ENCODE measurements around the gene ARMC3.

The ARMC3 gene

DNA sequence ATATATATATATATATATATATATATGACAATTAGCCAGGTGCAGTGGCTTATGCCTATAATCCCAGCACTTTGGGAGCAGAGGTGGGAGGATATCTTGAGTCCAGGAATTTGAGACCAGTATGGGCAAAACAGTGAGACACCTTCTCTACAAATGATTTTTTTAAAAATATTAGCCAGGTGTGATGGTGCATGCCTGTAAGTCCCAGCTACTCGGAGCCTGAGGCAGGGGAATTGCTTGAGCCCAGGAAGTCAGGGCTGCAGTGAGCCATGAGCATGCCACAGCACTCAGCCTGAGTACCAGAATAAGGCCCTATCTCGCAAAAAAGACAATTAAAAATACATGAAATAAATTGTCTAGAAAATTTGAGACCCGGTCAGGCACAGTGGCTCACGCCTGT lies 120.3 kb downstream of the ARMC3 start:
- no peak overlapping the region for H3K4me3 ChIP-seq (ENCODE audit: insufficient read length, low read depth)
- no peaks in the 10 kb centered on the region for H3K36me3 ChIP-seq (ENCODE audit: insufficient read depth, insufficient read length, low read length)
- no peak overlapping the region for H3K9ac ChIP-seq (ENCODE audit: insufficient read length, low read depth)
- TF ChIP-seq YY1 (IDR thresholded peaks at IDR 0.05; ENCODE audit: insufficient read depth, insufficient read length), result no peak
- no peaks in the 10 kb centered on the region for H3K9me3 ChIP-seq (ENCODE audit: insufficient read depth, low read length)
- no peaks in the 10 kb centered on the region for H3K4me1 ChIP-seq (ENCODE audit: insufficient read depth, insufficient read length)
- no peak for DNase-seq (ENCODE audit: low read depth, low spot score)
- no peaks in the 10 kb centered on the region for H3K27me3 ChIP-seq (ENCODE audit: insufficient read depth, insufficient read length)

DNA sequence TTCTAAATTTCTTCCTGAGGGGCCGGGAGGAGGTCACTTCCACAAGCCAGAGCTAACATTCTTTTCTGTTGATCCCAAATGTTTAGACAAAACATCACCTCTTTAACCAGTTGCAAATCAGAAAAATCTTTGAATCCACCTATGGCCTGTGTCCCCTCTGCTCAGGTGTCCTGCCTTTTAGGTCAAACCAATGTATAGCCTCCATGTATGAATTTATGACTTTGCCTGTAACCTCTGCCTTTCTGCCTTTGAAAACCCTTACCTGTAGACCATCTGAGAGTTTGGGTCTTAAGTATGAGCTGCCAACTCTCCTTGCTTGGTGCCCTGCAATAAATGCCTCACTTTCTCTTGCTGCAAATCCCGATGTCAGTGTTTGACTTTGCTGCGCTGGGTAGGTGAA lies 123.4 kb downstream of the ARMC3 start:
- Histone ChIP-seq H3K27me3 (ENCODE audit: insufficient read depth, insufficient read length) (no peaks in the 10 kb centered on the region), H3K4me1 (ENCODE audit: insufficient read depth, insufficient read length) (peaks cover 3% of the 10 kb centered on the region), H3K9me3 (ENCODE audit: insufficient read depth, low read length) (no peaks in the 10 kb centered on the region), H3K36me3 (ENCODE audit: insufficient read depth, insufficient read length, low read length) (no peaks in the 10 kb centered on the region), H3K4me3 (ENCODE audit: insufficient read length, low read depth) (no peak overlapping the region), H3K9ac (ENCODE audit: insufficient read length, low read depth) (no peak overlapping the region)
- no peak for TF ChIP-seq ZNF274 (IDR thresholded peaks at IDR 0.05; ENCODE audit: low read depth, low read length)
- TF ChIP-seq YY1 (IDR thresholded peaks at IDR 0.05; ENCODE audit: insufficient read depth, insufficient read length), result no peak
- no peak for TF ChIP-seq SUZ12 (IDR thresholded peaks at IDR 0.05; ENCODE audit: extremely low read depth, insufficient read depth, insufficient read length)
- DNase-seq (ENCODE audit: low read depth, low spot score), result no peak

- no peak overlapping the region for H3K9ac ChIP-seq (ENCODE audit: insufficient read length, low read depth)
- peaks cover 3% of the 10 kb centered on the region for H3K4me1 ChIP-seq (ENCODE audit: insufficient read depth, insufficient read length)
- TF ChIP-seq SUZ12 (IDR thresholded peaks at IDR 0.05; ENCODE audit: extremely low read depth, insufficient read depth, insufficient read length) (no peak), YY1 (IDR thresholded peaks at IDR 0.05; ENCODE audit: insufficient read depth, insufficient read length) (no peak), ZNF274 (IDR thresholded peaks at IDR 0.05; ENCODE audit: low read depth, low read length) (no peak)
- no peak for DNase-seq (ENCODE audit: low read depth, low spot score)
- H3K27me3 ChIP-seq (ENCODE audit: insufficient read depth, insufficient read length), result no peaks in the 10 kb centered on the region
- H3K9me3 ChIP-seq (ENCODE audit: insufficient read depth, low read length), result no peaks in the 10 kb centered on the region
- H3K4me3 ChIP-seq (ENCODE audit: insufficient read length, low read depth), result no peak overlapping the region
- no peaks in the 10 kb centered on the region for H3K36me3 ChIP-seq (ENCODE audit: insufficient read depth, insufficient read length, low read length)
These were observed 124.0 kb downstream of the ARMC3 start for GRCh38 chr10:23051855-23052331.

DNA sequence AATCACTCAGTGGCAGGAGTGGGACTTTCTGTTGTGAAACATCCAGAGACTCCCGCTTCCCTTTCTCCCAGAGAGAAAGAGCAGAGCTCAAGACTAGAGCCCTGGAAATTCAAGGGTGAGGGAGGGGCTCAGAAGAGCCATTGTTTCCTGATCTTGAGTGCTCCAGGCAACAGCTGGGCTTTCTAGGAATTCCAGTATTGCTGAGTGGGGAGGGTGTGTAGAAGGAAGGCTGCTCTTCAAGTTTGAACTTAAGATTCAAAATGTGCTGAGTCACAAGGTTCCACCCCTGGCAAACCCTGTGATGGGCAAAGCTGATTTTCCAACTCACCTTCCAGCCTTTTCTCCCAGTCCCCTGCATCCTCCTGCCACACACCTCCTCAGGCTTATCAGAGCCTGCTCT lies 125.2 kb downstream of the ARMC3 start:
- peak; percentile 79 for DNase-seq (ENCODE audit: low read depth, low spot score)
- TF ChIP-seq SUZ12 (IDR thresholded peaks at IDR 0.05; ENCODE audit: extremely low read depth, insufficient read depth, insufficient read length), result no peak
- TF ChIP-seq YY1 (IDR thresholded peaks at IDR 0.05; ENCODE audit: insufficient read depth, insufficient read length), result no peak
- TF ChIP-seq ZNF274 (IDR thresholded peaks at IDR 0.05; ENCODE audit: low read depth, low read length), result no peak
- H3K9ac ChIP-seq (ENCODE audit: insufficient read length, low read depth), result no peak overlapping the region

DNA sequence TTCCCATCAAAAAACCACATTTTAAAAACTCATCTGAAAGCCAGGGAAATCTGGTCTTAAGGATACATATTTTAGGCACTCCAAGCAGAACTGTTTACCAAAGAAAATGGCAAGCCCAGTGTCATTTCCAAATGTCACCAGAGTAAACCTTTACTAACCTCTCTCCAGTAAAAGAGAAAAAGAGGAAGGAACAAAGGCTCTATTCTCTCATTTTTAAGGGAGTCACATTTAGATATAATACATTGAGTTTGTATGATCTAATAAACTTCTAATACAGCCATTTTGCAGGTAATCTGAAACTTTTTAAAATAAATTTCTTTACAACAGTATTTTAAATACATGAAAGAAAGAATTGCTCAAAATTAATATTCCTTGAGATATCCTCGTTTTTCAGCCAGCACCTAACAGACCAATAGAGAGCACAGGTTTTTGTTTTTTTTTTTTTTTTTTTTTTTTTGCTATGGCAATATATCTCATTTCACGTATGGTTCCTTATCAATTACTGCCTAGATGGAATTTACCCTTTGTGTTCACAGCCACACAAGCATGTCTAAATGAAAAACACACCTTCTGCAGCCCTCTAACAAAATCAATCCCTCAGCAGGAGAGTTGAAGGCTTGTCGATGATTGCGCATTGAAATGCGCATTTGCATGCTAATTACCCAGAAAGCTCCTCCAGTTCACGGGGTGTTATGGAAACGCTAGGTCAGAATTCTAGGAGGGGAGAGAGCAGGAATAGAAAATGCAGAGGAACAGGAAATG lies 127.8 kb downstream of the ARMC3 start:
- Histone ChIP-seq H3K4me1 (ENCODE audit: insufficient read depth, insufficient read length) (peaks cover 3% of the 10 kb centered on the region), H3K9ac (ENCODE audit: insufficient read length, low read depth) (no peak overlapping the region)
- DNase-seq (ENCODE audit: low read depth, low spot score), result peak; percentile 54

More for the DNA sequence above, 125.2 kb downstream of the ARMC3 start:
- Histone ChIP-seq H3K9me3 (ENCODE audit: insufficient read depth, low read length) (no peaks in the 10 kb centered on the region), H3K36me3 (ENCODE audit: insufficient read depth, insufficient read length, low read length) (no peaks in the 10 kb centered on the region), H3K4me1 (ENCODE audit: insufficient read depth, insufficient read length) (peaks cover 3% of the 10 kb centered on the region), H3K4me3 (ENCODE audit: insufficient read length, low read depth) (no peak overlapping the region), H3K27me3 (ENCODE audit: insufficient read depth, insufficient read length) (no peaks in the 10 kb centered on the region)

GRCh38 chr10:23056186-23056579 lies 128.3 kb downstream of the ARMC3 start:
- Histone ChIP-seq H3K9me3 (ENCODE audit: insufficient read depth, low read length) (peaks cover 18% of the 10 kb centered on the region), H3K4me3 (ENCODE audit: insufficient read length, low read depth) (no peak overlapping the region), H3K27me3 (ENCODE audit: insufficient read depth, insufficient read length) (no peaks in the 10 kb centered on the region), H3K36me3 (ENCODE audit: insufficient read depth, insufficient read length, low read length) (no peaks in the 10 kb centered on the region), H3K9ac (ENCODE audit: insufficient read length, low read depth) (no peak overlapping the region), H3K4me1 (ENCODE audit: insufficient read depth, insufficient read length) (peaks cover 3% of the 10 kb centered on the region)
- no peak for DNase-seq (ENCODE audit: low read depth, low spot score)
- TF ChIP-seq SUZ12 (IDR thresholded peaks at IDR 0.05; ENCODE audit: extremely low read depth, insufficient read depth, insufficient read length) (no peak), YY1 (IDR thresholded peaks at IDR 0.05; ENCODE audit: insufficient read depth, insufficient read length) (no peak)

More for the DNA sequence above, 127.8 kb downstream of the ARMC3 start:
- Histone ChIP-seq H3K9me3 (ENCODE audit: insufficient read depth, low read length) (peaks cover 18% of the 10 kb centered on the region), H3K36me3 (ENCODE audit: insufficient read depth, insufficient read length, low read length) (no peaks in the 10 kb centered on the region), H3K27me3 (ENCODE audit: insufficient read depth, insufficient read length) (no peaks in the 10 kb centered on the region), H3K4me3 (ENCODE audit: insufficient read length, low read depth) (no peak overlapping the region)
- TF ChIP-seq SUZ12 (IDR thresholded peaks at IDR 0.05; ENCODE audit: extremely low read depth, insufficient read depth, insufficient read length), result no peak
- TF ChIP-seq YY1 (IDR thresholded peaks at IDR 0.05; ENCODE audit: insufficient read depth, insufficient read length), result no peak

GRCh38 chr10:23058366-23058765 lies 130.5 kb downstream of the ARMC3 start:
- TF ChIP-seq ZNF274 (IDR thresholded peaks at IDR 0.05; ENCODE audit: low read depth, low read length), result no peak
- no peak for TF ChIP-seq YY1 (IDR thresholded peaks at IDR 0.05; ENCODE audit: insufficient read depth, insufficient read length)
- TF ChIP-seq SUZ12 (IDR thresholded peaks at IDR 0.05; ENCODE audit: extremely low read depth, insufficient read depth, insufficient read length), result no peak
- Histone ChIP-seq H3K9ac (ENCODE audit: insufficient read length, low read depth) (no peak overlapping the region), H3K9me3 (ENCODE audit: insufficient read depth, low read length) (peaks cover 18% of the 10 kb centered on the region), H3K36me3 (ENCODE audit: insufficient read depth, insufficient read length, low read length) (no peaks in the 10 kb centered on the region), H3K27me3 (ENCODE audit: insufficient read depth, insufficient read length) (no peaks in the 10 kb centered on the region), H3K4me3 (ENCODE audit: insufficient read length, low read depth) (no peak overlapping the region), H3K4me1 (ENCODE audit: insufficient read depth, insufficient read length) (peaks cover 3% of the 10 kb centered on the region)
- DNase-seq (ENCODE audit: low read depth, low spot score), result no peak

Measured in NT2/D1 (cell line).